Erythroblast (primary cell): ENCODE data around the gene SERGEF.
A peak's percentile ranks its signal among the peaks of the same experiment; 100 is the strongest.

Source experiments
- DNase-seq, 2 experiments: peaks; one replicate each; lab custom pipeline; 2025; lab: John Stamatoyannopoulos, UW
- GATA1 ChIP-seq: IDR thresholded peaks from 2 replicates; pipeline ENCODE4 v1.6.1; 2011; ENCODE audit warnings: low read depth, mild to moderate bottlenecking, control low read depth, low read length, moderate library complexity
- POLR2A ChIP-seq: IDR thresholded peaks from 2 replicates; pipeline ENCODE4 v1.6.1; 2011; ENCODE audit warnings: mild to moderate bottlenecking, low read length

The SERGEF gene

DNA sequence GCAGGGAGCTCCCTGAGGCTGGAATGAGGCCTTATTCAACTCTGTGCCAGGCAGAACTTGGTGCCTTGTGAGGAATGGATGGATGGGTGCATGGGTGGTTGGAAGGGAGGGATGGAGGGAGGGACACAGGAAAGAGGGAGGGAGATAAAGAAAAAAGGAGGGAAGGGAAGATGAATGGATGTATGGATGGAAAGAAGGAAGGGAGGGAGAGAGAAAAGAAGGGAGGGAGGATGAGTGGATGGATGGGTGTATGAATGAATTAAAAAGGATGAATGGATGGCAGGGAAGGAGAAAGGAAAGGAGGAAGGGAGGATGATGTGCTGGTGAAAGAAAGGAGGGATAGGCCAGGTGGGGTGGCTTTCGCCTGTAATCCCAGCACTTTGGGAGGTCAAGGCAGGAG is 243.6 kb downstream of the SERGEF start:
- no peak for DNase-seq
- TF ChIP-seq GATA1 (no peak), POLR2A (no peak)

DNA sequence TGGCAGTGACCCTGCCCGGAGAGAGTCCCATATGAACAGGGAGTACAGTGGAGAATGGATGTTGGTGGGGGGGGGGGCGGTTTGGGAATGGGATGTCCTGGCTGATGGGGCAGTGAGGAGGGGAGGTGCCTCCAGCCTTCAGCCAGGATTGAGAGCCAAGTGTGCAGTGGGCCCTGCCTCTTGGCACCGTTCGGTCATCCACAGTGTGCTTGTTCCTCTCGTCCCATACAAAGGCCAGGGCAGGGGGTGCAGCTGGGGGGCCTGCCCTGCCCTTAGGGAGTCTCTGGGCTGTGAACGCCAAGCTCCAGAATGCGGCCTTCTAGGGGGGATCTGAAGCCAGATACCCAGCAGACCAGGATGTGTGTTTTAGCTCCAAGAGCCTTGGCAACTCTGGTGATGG is 244.3 kb downstream of the SERGEF start:
- no peak for DNase-seq
- no peak for TF ChIP-seq GATA1

DNA sequence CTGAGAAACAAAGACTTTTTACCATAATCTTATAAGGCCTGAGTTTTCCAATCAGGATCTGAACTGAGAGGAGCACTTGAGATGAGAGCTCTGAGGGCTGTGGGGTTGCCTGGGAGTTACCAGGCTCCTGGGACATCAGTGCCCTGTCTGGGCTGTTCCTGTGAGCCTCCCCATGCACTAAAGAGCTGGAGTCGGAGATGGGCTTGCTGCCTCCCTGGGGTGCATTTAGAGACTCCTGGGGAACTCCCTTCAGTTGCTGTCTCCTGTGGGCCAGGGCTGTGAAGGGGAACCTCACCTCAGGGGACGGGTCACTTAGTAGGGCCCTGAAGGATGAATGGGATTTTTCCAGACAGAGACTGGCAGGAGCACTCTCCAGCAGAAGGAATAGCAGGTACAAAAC is 244.9 kb downstream of the SERGEF start:
- no peak for TF ChIP-seq GATA1
- no peak for DNase-seq

DNA sequence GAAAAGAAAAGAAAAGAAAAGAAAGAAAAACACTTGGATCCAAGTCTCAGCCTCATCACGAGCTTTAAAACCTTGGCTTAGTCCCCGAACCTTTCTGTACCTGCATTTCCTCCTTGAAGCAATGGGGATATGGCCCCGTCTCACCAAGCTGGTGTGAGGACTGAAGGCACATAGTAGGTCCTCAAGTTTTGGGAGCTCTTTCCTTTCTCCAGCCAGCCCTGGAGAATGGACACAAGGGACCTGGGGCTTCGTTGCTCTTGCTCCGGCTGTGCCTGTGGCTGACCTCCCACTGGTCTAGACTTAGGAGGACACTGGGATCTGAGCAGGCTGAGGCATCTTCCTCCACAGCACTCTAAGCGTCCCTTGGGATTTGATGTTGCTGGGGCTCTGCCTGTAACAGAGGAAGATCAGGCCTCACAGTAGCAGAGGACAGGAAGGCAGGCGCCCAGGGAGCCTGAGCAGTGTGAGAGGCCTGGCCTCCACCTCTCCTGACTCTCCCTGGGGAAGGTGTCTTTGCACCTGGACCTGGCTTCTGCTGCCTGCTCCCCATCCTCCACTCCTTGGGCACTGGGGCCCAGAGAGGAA is 245.5 kb downstream of the SERGEF start:
- no peak for DNase-seq
- TF ChIP-seq POLR2A (no peak), GATA1 (no peak)

DNA sequence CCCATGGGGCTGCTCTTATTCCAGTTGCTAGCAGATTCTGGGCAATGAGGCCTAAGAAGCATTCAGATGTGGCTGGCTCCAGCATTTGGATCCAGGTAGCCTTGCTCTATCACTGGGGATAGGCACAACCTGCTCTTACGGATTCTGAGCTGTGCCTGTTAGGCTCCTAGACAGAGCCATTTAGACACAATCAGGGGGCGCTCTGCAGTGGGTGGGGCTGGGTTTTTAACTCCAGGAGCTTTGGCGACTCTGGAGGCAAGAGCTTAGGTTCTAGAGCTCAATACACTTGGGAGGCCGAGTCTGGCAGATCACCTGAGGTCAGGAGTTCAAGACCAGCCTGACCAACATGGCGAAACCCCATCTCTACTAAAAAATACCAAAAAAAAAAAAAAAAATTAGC is 246.3 kb downstream of the SERGEF start:
- TF ChIP-seq GATA1 (no peak), POLR2A (no peak)
- no peak for DNase-seq

DNA sequence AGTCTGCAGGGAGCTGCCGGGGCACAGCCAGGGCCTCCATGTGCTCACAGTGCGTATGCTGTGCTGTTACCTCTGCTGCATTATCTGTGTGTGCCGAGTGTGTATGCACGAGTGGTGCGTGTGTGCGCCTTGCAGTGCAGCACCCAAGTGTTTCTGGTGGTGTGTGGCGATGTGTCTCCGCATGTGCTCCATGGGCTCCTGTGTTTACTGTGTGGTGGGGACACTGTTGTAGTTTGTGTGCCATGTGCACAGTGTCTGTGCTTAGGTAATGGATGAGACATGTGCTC is 246.8 kb downstream of the SERGEF start:
- no peak for TF ChIP-seq POLR2A
- TF ChIP-seq GATA1 = no peak
- no peak for DNase-seq

DNA sequence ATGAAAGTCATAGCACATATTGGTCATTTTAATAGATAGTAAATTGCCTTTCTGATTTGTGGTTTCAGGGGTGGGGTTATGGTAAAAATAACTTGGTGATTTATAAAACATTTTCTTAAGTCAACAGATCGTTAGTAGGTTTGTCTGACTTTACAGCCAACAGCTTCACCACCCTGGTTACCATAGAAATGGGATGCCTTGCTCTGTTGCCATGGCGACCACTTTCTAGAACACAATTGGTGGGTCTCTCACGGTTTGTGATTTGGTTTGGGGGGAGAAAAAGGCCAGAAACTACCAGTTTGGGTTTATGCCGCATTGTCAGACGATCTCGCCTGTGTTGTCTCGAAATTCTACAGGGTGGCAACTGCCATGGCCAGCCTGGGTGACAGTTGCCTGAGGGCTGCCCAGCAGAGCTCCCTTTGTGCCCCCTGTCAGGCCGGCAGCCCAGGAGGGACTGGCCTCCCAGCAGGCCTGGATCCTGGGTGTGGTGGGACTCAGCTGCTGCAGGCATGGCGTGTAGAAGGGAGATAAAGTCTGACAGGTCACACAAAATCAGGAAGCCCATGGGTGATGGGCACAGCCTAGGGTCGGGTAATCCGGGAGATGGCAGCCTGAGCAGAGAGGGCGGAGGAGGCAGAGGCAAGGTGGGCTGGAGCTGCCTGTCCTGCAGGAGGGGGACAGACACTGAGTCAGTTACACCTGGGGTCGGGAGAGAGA is 247.3 kb downstream of the SERGEF start:
- no peak for TF ChIP-seq GATA1
- TF ChIP-seq POLR2A = no peak
- peak in 1 of 2 experiments; percentile 3 for DNase-seq

DNA sequence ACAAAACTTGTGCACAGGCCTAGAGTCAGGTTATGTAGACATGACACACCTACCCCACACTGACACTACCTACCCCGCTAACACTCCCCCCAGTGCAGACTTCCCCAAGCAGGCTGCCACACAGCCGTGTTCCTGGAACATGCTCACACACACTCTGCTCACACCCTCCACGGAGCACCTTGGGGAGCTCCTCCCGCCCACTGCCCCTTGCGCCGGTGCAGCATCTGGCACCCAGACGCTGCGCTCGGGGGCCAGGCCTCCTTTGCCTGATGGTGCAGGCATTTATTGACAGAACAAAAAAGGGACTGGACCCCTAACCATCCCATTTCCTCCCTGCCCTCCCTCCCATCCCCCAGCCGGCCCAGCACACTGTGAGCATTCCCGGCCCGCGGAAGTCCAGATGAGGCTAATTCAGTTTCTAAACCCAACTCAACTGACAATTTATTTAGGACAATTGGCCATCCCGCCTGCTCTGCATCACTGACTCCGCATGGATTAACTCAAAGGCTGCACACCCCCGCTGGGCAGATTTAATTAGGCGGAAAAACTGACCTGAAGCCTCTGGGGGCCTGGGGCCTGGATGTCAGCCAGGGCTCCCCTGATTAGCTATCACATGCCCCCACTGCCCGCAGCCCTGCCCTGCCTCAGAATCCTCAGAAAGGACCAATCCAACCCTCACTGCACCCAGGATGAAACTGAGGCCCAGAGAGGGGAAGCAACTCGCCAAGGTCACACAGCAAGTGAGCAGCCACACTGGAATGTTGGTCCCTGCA is 248.2 kb downstream of the SERGEF start:
- DNase-seq = no peak
- TF ChIP-seq POLR2A = no peak
- TF ChIP-seq GATA1 = no peak

DNA sequence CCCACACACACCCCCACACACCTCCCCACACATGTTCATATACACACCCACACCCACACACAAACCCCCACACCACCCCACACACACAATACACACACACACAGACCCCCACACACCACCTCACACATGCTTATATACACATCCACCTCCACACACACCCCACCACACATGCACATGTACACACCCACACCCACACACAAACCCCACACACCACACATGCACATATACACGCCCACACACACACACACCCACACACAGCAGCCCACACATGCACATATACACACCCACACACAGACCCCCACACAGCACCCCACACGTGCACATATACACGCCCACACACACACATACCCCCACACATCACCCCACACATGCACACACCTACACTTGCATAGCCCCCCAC is 249.1 kb downstream of the SERGEF start:
- no peak for DNase-seq
- TF ChIP-seq POLR2A (no peak), GATA1 (no peak)

DNA sequence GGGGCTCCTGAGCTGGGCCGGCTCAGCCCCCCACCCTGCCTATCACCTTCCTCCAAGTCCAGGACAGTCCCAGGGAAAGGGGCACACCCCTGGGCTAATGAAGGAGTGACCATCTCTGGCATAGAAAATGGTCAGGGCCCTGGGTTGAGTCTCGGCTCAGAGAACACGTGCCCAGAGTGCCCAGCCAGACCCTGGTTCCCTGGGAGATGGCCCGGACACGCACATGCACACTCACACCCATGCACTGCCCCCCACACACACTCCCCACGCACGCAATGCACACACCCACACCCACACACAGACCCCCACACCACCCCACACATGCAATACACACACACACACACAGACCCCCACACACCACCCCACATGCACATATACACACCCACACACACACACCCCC is 249.6 kb downstream of the SERGEF start:
- TF ChIP-seq POLR2A (no peak), GATA1 (no peak)
- DNase-seq = no peak

DNA sequence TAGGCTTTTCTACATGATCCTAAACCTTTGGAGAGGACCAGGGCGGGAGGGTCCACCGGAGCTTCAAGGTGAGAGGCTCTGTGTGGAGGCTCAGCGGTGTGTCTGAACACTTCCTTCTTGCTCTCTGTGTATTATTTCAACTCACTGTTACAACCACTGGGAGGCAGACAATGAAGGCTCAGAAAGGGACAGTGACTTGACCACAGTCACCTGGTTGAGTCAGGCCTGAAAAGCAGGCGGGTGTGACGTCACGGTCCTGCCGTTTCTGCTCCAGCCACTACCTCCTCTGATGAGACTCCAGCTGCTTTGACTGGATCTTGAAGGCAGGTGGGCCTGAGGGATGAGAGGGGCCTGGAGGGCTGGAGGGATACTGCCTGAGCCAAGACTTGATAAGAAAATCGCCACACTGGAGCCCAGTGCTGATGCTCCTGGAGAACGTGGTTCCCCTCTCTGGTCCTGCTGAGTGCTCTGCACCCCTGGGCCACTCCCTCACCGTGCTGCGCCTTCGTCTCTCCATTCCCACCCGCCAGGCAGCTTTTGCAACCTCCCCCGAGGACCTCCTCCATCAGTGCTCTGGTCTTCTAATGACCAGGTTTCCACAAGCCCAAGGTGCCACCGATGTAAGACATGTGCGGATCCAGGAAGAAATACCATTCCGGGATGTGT is 250.4 kb downstream of the SERGEF start:
- peak in 1 of 2 experiments; percentile 14 for DNase-seq
- TF ChIP-seq POLR2A = no peak
- no peak for TF ChIP-seq GATA1

DNA sequence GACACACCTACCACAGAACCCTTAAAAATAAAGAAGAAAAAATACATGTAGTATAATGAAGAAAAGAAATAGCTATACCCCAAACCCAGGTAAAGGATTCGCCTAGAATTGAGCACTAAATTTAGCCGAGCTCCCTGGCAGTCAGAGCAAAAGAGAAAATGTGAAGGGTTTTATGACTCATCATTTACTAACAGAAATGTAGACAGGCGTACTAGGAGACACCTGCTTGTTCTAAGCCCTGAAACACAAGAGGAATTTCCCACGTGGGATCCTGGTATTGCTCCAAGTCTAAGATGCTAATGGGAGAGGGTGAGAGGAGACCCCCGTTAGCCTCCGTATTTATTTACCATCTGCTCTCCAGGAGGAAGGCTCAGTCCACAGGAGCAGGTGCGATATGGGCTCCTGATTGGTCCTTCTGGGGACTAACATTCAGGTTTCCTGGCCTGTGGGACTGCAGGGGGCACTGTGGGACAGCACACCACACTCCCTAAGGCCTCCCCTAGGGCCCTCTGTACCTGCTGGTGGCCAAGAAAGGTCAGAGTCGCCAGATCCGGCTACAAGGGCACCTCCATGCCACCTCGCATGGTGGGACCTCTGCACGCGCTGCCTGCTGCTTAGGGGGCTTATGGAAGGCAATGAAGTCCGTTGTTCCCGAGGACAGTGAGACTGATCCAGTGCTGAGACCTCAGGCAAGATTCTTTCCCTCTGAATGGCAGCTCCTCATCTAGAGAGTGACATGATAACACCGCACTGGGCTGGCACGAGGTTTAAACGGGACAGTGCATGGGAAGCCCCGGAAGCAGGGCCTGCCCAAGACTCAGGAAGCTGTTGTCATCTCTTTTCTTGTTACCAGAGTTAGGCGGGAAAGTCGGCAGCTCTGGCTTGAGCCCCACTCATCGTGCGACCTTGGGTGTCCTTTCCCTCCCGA is 252.5 kb downstream of the SERGEF start:
- no peak for TF ChIP-seq GATA1
- TF ChIP-seq POLR2A = no peak
- peak; percentile 45 to 59 for DNase-seq

DNA sequence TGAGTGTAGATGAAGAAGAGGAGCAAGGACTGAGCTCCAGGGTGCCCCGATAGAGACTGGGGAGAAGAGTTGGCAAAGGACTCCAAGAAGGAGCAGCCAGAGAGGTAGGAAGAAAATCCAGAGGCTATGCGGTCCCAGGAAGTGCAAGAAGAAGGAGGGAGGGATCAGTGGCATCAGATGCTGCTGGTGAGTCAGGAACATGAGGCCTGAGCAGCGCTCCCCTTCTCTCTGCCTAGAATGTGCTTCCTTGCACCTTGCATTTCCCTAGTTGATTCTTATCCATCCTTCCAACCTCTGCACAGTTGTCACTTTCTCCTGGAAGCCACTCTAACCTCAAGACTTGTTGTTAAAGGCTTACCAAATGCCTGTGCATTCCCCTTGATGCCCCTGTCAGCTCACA is 257.0 kb downstream of the SERGEF start:
- TF ChIP-seq GATA1 (no peak), POLR2A (no peak)
- DNase-seq = no peak

DNA sequence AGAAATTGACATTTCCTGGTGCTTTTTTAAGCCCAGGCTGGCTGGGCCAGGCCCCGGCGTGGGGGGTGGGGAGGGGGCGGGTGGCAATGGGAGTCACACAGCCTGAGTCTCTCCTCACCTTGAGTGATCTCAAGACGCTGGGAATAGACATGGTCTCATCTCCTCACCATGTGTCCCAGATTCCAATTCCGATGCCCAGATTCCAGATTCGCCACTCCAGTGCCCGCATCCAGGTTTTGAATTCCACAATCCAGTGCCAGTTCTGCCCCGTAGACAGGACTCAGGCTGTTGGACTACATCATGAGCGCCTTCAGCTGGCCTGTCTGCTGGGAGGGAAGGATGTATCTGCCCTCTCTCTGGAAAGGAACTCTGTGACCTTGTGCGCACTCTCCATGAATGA is 259.2 kb downstream of the SERGEF start:
- TF ChIP-seq GATA1 (no peak), POLR2A (no peak)
- DNase-seq = no peak
